ENCODE measurements around the gene SDK1. TPM values are rescaled to one million over a fixed set of nuclear protein-coding genes. Genes with fewer than 3 reads are reported as not detected.

The SDK1 gene
- total and polyA plus RNA-seq, 4 experiments from 2014 or later, result 0.06 to 0.26 TPM; not detected in 2

- intact Hi-C loops (cut with micrococcal nuclease), result no loop called here
- POLR2A ChIA-PET (ENCODE audit: partially characterized antibody), result no interaction called here
- Histone ChIP-seq H3K27me3 (ENCODE audit: insufficient read depth, low read length) (no peaks in the 10 kb centered on the region), H3K9me3 (ENCODE audit: control insufficient read depth in 1 of 2, low read length in 2 of 2) (no peaks in the 10 kb centered on the region), H3K4me1 (ENCODE audit: insufficient read depth, low read length) (no peaks in the 10 kb centered on the region), H3K4me3 (ENCODE audit: low read length in 2 of 2) (no peak overlapping the region), H3K27ac (ENCODE audit: low read depth, low read length) (no peak overlapping the region), H3K36me3 (ENCODE audit: insufficient read depth, low read length) (no peaks in the 10 kb centered on the region)
- CTCF ChIA-PET (ENCODE audit: partially characterized antibody), result no interaction called here
- Mint-ChIP-seq H3K27ac (no peak overlapping the region), H3K9me3 (peaks cover 0 to 4% (median 0%) of the 10 kb centered on the region in 8 donors), H3K4me3 (no peak overlapping the region), H3K36me3 (no peaks in the 10 kb centered on the region), H3K4me1 (no peaks in the 10 kb centered on the region), H3K27me3 (peaks cover 4 to 7% of the 10 kb centered on the region in 2 donors)
- no peak for DNase-seq
These were observed 773.9 kb downstream of the SDK1 start for GRCh38 chr7:4074994-4075393.

- CTCF ChIA-PET (ENCODE audit: partially characterized antibody), result no interaction called here
- Mint-ChIP-seq H3K4me3 (no peak overlapping the region), H3K9me3 (peaks cover 0 to 4% (median 0%) of the 10 kb centered on the region in 8 donors), H3K4me1 (no peaks in the 10 kb centered on the region), H3K36me3 (no peaks in the 10 kb centered on the region), H3K27me3 (peaks cover 4 to 6% of the 10 kb centered on the region in 2 donors), H3K27ac (no peak overlapping the region)
- Histone ChIP-seq H3K9me3 (ENCODE audit: control insufficient read depth in 1 of 2, low read length in 2 of 2) (no peaks in the 10 kb centered on the region), H3K27ac (ENCODE audit: low read depth, low read length) (no peak overlapping the region), H3K36me3 (ENCODE audit: insufficient read depth, low read length) (no peaks in the 10 kb centered on the region), H3K4me3 (ENCODE audit: low read length in 2 of 2) (no peak overlapping the region), H3K4me1 (ENCODE audit: insufficient read depth, low read length) (no peaks in the 10 kb centered on the region), H3K27me3 (ENCODE audit: insufficient read depth, low read length) (no peaks in the 10 kb centered on the region)
- POLR2A ChIA-PET (ENCODE audit: partially characterized antibody), result no interaction called here
- intact Hi-C loops (cut with micrococcal nuclease), result no loop called here
- DNase-seq, result no peak
These were observed 775.7 kb downstream of the SDK1 start for GRCh38 chr7:4076701-4077294.

GRCh38 chr7:4077980-4078379 is 776.9 kb downstream of the SDK1 start:
- H3K9me3 Mint-ChIP-seq, result peaks cover 0 to 4% (median 0%) of the 10 kb centered on the region in 8 donors
- H3K27ac ChIP-seq (ENCODE audit: low read depth, low read length), result no peak overlapping the region
- peaks cover 4 to 6% of the 10 kb centered on the region in 2 donors for H3K27me3 Mint-ChIP-seq
- POLR2A ChIA-PET (ENCODE audit: partially characterized antibody), result no interaction called here
- CTCF ChIA-PET (ENCODE audit: partially characterized antibody), result no interaction called here
- no peak overlapping the region for H3K4me3 ChIP-seq (ENCODE audit: low read length in 2 of 2)
- no peaks in the 10 kb centered on the region for H3K4me1 ChIP-seq (ENCODE audit: insufficient read depth, low read length)
- H3K4me1 Mint-ChIP-seq, result no peaks in the 10 kb centered on the region
- H3K27ac Mint-ChIP-seq, result no peak overlapping the region
- no peak overlapping the region for H3K4me3 Mint-ChIP-seq
- no peaks in the 10 kb centered on the region for H3K27me3 ChIP-seq (ENCODE audit: insufficient read depth, low read length)
- H3K9me3 ChIP-seq (ENCODE audit: control insufficient read depth in 1 of 2, low read length in 2 of 2), result no peaks in the 10 kb centered on the region
- H3K36me3 ChIP-seq (ENCODE audit: insufficient read depth, low read length), result no peaks in the 10 kb centered on the region
- intact Hi-C loops (cut with micrococcal nuclease), result no loop called here
- H3K36me3 Mint-ChIP-seq, result no peaks in the 10 kb centered on the region
- DNase-seq, result no peak

- no peak overlapping the region for H3K27ac Mint-ChIP-seq
- no peaks in the 10 kb centered on the region for H3K36me3 Mint-ChIP-seq
- H3K27me3 Mint-ChIP-seq, result peaks cover 2 to 6% of the 10 kb centered on the region in 2 donors
These were observed 777.5 kb downstream of the SDK1 start for GRCh38 chr7:4078580-4078979.

GRCh38 chr7:4079366-4079765 is 778.3 kb downstream of the SDK1 start:
- no peak overlapping the region for H3K27ac Mint-ChIP-seq
- no peaks in the 10 kb centered on the region for H3K4me1 Mint-ChIP-seq
- Histone ChIP-seq H3K9me3 (ENCODE audit: control insufficient read depth in 1 of 2, low read length in 2 of 2) (no peaks in the 10 kb centered on the region), H3K27me3 (ENCODE audit: insufficient read depth, low read length) (no peaks in the 10 kb centered on the region), H3K36me3 (ENCODE audit: insufficient read depth, low read length) (no peaks in the 10 kb centered on the region), H3K27ac (ENCODE audit: low read depth, low read length) (no peak overlapping the region), H3K4me3 (ENCODE audit: low read length in 2 of 2) (no peak overlapping the region), H3K4me1 (ENCODE audit: insufficient read depth, low read length) (no peaks in the 10 kb centered on the region)
- peaks cover under 1 to 6% of the 10 kb centered on the region in 2 donors for H3K27me3 Mint-ChIP-seq
- ChIA-PET CTCF (ENCODE audit: partially characterized antibody) (no interaction called here), POLR2A (ENCODE audit: partially characterized antibody) (no interaction called here)
- intact Hi-C loops (cut with micrococcal nuclease), result no loop called here
- no peak overlapping the region for H3K4me3 Mint-ChIP-seq
- no peaks in the 10 kb centered on the region for H3K36me3 Mint-ChIP-seq
- H3K9me3 Mint-ChIP-seq, result peaks cover 0 to 4% (median 0%) of the 10 kb centered on the region in 8 donors
- no peak for DNase-seq

More at GRCh38 chr7:4078580-4078979, 777.5 kb downstream of the SDK1 start:
- H3K9me3 ChIP-seq (ENCODE audit: control insufficient read depth in 1 of 2, low read length in 2 of 2), result no peaks in the 10 kb centered on the region
- no peak overlapping the region for H3K4me3 ChIP-seq (ENCODE audit: low read length in 2 of 2)
- Mint-ChIP-seq H3K4me1 (no peaks in the 10 kb centered on the region), H3K4me3 (no peak overlapping the region), H3K9me3 (peaks cover 0 to 4% (median 0%) of the 10 kb centered on the region in 8 donors)
- DNase-seq, result no peak
- no peaks in the 10 kb centered on the region for H3K4me1 ChIP-seq (ENCODE audit: insufficient read depth, low read length)
- H3K36me3 ChIP-seq (ENCODE audit: insufficient read depth, low read length), result no peaks in the 10 kb centered on the region
- ChIA-PET CTCF (ENCODE audit: partially characterized antibody) (no interaction called here), POLR2A (ENCODE audit: partially characterized antibody) (no interaction called here)
- intact Hi-C loops (cut with micrococcal nuclease), result no loop called here
- H3K27me3 ChIP-seq (ENCODE audit: insufficient read depth, low read length), result no peaks in the 10 kb centered on the region
- H3K27ac ChIP-seq (ENCODE audit: low read depth, low read length), result no peak overlapping the region

GRCh38 chr7:4079956-4080355 is 778.9 kb downstream of the SDK1 start:
- Histone ChIP-seq H3K4me1 (ENCODE audit: insufficient read depth, low read length) (no peaks in the 10 kb centered on the region), H3K9me3 (ENCODE audit: control insufficient read depth in 1 of 2, low read length in 2 of 2) (no peaks in the 10 kb centered on the region), H3K4me3 (ENCODE audit: low read length in 2 of 2) (no peak overlapping the region), H3K36me3 (ENCODE audit: insufficient read depth, low read length) (no peaks in the 10 kb centered on the region), H3K27me3 (ENCODE audit: insufficient read depth, low read length) (no peaks in the 10 kb centered on the region), H3K27ac (ENCODE audit: low read depth, low read length) (no peak overlapping the region)
- Mint-ChIP-seq H3K4me3 (no peak overlapping the region), H3K9me3 (peaks cover 0 to 5% (median 0%) of the 10 kb centered on the region in 8 donors), H3K4me1 (no peaks in the 10 kb centered on the region), H3K36me3 (no peaks in the 10 kb centered on the region), H3K27ac (no peak overlapping the region), H3K27me3 (peaks cover 0 to 6% of the 10 kb centered on the region in 2 donors)
- POLR2A ChIA-PET (ENCODE audit: partially characterized antibody), result no interaction called here
- CTCF ChIA-PET (ENCODE audit: partially characterized antibody), result no interaction called here
- DNase-seq, result no peak
- intact Hi-C loops (cut with micrococcal nuclease), result no loop called here

- CTCF ChIA-PET (ENCODE audit: partially characterized antibody), result no interaction called here
These were observed 779.9 kb downstream of the SDK1 start for GRCh38 chr7:4080954-4081353.

More at GRCh38 chr7:4080954-4081353, 779.9 kb downstream of the SDK1 start:
- intact Hi-C loops (cut with micrococcal nuclease), result no loop called here
- peaks cover 0 to 5% (median 0%) of the 10 kb centered on the region in 8 donors for H3K9me3 Mint-ChIP-seq
- no peaks in the 10 kb centered on the region for H3K27me3 ChIP-seq (ENCODE audit: insufficient read depth, low read length)
- no peak overlapping the region for H3K4me3 Mint-ChIP-seq
- H3K4me1 Mint-ChIP-seq, result no peaks in the 10 kb centered on the region
- H3K27me3 Mint-ChIP-seq, result peaks cover 0 to 6% of the 10 kb centered on the region in 2 donors
- H3K36me3 ChIP-seq (ENCODE audit: insufficient read depth, low read length), result no peaks in the 10 kb centered on the region
- POLR2A ChIA-PET (ENCODE audit: partially characterized antibody), result no interaction called here
- no peak overlapping the region for H3K4me3 ChIP-seq (ENCODE audit: low read length in 2 of 2)
- no peaks in the 10 kb centered on the region for H3K4me1 ChIP-seq (ENCODE audit: insufficient read depth, low read length)
- no peaks in the 10 kb centered on the region for H3K9me3 ChIP-seq (ENCODE audit: control insufficient read depth in 1 of 2, low read length in 2 of 2)
- no peak overlapping the region for H3K27ac Mint-ChIP-seq
- no peak overlapping the region for H3K27ac ChIP-seq (ENCODE audit: low read depth, low read length)
- DNase-seq, result no peak
- no peaks in the 10 kb centered on the region for H3K36me3 Mint-ChIP-seq

All from CD4-positive, alpha-beta memory T cell (primary cell).